Stimulated activated CD4-positive, alpha-beta T cell treated with anti-CD3 and anti-CD28 coated beads, TNF-alpha, amount 100 ng/mL, for 24 hours (primary cell): Measurements from ENCODE around the gene KPNA2.
"Not testable (repeated sequence)": the region's sequence is repeated elsewhere in the genome, so short reads cannot be mapped to it uniquely, and the experiment has no call there.

ENCODE experiments used
- DNase-seq, 3 experiments: peaks; one replicate each; pipeline ENCODE4 v3.0.0-alpha.2; 2020; ENCODE audit warnings: low read depth in 3 of 3

KPNA2 gene

DNA sequence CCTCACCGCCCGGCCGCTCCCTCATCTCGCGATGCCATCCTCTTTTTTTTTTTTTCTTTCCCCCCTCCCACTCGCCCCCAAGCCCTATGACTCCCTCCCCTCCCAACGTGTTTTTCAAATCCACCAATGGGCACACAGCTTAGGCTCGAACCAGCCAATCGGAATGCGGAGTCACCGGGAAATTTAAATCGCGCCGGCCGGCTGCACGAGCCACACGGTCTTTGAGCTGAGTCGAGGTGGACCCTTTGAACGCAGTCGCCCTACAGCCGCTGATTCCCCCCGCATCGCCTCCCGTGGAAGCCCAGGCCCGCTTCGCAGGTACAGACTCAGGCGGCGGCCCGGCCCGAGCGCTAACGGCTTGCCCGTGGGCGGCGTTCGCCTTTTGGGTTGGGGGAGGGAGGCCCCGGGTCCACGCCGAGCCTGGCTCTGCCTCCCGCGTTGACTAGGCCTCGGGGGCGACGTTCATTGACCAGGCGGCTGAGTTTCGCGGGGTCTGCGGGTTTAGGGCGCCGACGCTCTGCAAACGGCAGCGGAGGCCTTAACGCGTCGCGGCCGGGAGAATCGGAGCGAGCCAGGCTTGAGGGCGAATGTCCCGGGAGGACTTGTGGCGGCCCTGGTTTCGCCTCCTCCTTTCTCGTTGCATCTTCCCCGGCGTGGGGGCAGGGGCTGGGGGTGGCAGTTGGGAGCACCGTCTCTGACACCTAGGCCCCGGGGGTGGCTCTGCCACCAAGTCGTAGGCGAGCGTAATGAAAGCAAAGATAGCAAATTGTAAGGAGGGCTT lies at the start of gene KPNA2:
KPNA2 (plus strand) TSS at position 213 of the 781 bp plus-strand sequence. CDS start 1,398 bp downstream, outside the sequence.
- peak; percentile 77 to 89 (median 87) for DNase-seq

DNA sequence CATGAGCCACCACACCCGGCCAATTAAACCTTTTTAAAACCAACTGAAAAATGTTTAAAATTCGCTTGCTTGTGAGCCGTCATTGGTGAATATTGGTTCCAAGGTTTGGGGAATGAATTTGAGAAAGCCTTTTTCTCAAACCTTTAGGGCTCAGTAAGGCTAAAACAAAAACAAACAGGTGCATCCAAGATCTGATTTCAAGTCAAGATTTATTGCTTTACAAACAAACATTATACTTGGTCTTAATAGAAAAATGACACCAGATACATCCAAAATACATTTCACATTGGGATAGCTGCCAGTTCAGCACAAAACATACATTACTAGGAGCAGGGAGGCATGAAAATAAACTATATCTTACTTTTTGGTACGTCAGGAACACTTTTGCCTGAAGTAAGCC lies 44.6 kb upstream of the KPNA2 start:
- DNase-seq: no peak

DNA sequence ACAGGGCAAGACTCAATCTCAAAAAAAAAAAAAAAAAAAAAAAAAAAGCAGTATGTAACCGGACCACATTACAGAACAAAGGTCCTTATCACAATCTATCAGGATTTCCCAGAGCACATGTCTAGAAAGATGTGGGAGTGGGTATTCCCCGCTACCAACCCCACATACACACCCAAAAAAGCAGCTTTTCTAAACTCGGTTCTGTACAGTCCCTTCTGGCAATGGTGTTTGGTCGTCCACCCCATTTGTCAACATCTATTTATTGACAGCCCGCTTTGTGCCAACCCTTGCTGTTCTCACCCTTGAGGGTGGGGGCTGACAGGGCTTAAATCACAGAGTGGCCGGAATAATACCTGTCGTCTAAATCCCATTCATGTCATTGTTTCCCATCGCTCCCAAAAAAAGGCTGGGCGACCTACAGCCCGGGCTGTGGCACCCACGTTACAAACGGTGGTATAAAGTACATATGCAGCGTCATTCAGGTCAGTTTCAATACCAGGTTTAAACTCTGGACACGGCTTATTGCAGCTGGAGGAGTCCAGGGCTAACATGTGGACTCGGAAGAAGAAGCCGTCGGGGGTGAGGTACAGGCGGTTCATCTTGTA lies 42.9 kb upstream of the KPNA2 start:
- DNase-seq: peak in 1 of 3 experiments; percentile 12

DNA sequence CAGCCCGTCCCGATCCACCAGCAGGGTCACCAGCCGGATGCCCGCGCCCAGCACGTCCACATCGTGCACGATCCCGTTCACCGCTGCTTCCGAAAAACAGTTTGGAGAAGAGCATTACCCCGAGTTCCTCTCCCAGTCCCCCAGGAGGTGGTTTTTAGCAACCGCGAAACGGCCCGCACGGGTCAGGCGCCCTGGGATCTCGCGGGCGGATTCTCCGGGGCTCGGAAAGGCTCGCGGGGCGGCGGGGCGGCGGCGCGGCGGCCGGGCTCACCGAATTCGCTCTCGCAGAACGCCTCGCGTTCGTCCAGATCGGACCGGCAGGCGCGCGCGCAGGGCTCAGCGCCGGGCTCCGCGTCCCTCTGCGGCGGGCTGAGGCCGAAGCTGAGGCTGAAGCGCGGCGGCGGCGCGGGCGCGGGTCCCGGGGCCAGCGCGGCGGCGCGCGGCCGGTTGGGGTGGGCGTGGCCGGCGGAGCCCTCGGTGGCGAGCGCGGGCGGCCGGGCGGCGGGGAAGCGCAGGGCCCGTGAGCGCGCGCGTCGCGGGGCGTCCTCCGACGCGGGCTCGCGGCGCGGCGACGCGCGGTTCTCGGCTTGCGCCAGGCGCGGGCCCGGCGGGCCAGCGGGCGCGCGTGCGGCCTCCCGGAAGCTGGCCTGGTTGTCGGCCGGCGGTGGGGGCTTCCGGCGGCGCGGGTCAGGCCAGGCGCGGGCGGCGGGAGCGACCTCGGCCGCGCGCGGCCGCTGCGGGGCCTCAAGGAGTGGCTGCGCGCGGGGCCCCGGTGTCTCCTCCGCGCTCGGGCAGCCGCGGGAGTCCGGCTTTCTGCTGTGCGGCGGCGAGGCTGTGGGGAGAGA lies 42.2 kb upstream of the KPNA2 start:
- DNase-seq: peak; percentile 37 to 73 (median 58)

DNA sequence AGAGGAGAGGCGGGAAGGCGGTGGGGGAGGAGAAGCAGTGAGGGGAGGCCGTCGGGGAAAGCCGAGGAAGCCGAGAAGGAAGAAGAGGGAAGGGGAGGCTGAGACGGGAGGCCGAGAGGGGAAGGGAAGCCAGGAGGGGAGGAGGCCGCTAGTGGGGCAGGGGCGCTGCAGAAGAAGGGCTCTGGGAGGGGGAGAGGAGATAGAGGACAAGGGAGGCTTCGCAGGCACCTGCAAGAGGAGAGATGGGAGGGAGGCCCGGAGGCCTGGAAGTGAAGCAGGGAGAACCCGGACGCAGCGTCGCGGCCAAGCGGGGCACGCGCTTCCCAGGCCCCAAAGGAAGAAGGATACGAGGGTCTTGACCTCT lies 41.6 kb upstream of the KPNA2 start:
- DNase-seq: no peak

DNA sequence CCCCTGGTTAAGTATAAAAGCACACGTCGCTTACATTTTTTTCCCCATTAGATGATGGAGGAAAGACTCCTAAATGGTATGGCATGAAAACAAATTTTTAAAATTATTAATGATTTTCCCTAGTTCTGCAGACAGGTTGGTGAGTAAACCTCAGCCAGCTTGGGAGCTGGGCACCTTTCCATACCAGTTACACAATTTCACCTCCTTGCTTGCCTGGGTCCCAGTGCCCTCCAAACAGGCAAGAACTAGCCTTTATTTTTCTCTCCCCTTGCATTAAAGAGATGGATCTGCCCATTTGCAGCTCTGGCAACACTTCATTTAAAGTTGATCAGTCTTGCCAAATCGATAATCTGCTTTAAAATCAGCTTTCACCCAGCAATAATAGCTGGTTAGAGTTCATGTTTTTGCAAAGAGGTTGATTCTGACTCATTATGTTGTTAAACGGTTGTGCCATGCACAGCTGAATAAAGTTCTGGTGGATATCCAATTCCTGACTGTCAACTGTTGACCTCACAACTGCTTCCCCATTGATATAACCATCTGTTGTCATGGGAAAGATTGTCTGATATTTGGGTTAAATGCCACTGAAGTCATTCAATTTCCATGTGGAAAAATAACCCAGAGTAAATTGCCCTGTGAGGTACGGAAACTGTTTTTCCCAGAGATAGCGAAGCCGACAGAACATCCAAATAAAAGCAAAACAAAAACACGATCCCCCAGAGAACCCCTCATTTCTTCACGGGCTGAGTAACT lies 40.5 kb upstream of the KPNA2 start:
- DNase-seq: no peak

DNA sequence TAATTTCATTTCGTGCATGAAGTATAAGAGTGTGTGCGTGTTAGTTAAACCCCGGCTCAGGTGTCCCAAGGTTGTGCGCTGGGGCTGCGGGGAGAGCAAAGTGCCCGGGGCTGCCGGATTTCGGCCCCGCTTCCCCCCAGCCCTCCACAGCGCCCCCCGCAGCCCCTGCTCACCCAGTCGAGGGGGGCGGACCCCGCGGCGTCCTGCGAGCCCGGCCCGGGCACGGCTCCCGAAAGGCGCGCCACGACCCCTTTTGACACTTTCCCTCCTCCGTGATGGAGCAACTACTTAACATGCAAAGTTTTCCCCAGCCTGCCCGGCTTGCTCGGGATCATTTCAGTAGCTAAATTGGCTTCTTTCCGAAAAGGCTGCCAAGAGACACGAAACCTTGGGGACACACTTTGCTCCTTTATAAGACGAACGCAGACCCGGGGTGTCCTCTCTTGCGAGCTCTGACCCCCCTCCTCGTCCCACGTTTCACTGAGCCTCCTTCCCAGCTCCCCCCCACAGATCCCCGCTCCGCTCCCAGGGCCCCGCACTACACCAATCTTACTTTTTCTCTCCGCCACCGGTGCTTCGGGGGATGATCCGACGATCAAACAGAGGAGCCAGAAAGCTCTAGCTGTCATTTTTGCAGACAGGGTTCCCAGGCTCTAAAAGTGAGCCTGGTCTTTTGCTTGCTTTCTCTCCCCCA lies 39.8 kb upstream of the KPNA2 start:
- peak in 1 of 3 experiments; percentile 9 for DNase-seq

DNA sequence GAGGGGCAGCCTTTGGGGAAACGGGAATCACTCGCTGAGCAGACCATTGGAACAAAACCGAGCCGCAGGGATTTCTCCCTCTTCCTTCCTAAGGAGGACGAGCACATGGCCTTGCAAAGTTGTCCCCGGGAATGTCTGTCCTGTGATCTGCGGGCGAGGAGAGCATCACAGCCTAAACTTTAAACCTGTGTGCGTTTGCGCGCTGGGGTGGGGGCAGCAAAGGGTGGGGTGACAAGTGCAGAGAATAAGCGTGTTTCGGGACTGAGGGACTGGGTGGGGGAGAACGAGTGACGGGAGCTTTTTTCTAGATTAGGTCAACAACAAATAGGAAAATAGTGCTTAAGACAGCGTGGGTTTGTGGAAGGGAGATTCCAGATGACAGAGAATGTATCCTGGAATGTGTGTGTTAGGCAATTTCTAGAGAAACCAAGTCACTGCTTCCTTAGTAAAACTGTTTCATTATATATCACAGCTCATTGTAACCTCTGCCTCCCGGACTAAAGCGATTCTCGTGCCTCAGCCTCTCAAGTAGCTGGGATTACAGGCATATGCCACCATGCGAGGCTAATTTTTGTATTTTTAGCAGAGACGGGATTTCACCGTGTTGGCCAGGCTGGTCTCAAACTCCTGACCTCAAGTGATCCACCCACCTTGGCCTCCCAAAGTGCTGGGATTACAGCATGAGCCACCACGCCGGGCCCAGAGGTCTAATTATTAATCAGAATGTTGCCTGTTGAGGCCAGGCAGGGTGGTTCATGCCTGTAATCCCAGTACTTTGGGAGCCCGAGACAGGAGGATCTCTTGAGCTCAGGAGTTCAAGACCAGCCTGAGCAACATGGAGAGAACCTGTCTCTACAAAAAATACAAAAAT lies 39.0 kb upstream of the KPNA2 start, which contains the start of gene C17orf58:
C17orf58 (minus strand) TSS at position 169 of the 871 bp plus-strand sequence. CDS start 271 bp downstream, outside the sequence.
- peak in 1 of 3 experiments; percentile 43 for DNase-seq

DNA sequence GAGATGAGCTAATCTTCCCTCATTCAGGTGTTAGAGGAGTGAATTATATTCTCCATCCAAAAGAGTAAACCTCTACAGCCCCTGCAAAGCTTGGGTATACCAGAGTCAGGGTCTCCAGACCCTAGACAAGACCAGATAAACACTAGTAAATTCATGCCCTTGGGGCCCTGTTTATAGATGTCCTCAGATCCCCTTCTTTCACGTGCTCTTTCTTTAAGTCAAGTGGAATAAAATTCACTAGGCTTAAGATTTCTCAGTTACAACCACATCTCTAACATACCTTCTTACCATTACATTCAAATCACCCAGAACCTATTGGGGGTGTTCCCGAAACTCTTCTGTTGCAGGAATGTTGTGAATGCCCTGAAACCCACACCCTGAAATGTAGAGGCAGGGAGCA lies 37.1 kb upstream of the KPNA2 start:
- DNase-seq: no peak

DNA sequence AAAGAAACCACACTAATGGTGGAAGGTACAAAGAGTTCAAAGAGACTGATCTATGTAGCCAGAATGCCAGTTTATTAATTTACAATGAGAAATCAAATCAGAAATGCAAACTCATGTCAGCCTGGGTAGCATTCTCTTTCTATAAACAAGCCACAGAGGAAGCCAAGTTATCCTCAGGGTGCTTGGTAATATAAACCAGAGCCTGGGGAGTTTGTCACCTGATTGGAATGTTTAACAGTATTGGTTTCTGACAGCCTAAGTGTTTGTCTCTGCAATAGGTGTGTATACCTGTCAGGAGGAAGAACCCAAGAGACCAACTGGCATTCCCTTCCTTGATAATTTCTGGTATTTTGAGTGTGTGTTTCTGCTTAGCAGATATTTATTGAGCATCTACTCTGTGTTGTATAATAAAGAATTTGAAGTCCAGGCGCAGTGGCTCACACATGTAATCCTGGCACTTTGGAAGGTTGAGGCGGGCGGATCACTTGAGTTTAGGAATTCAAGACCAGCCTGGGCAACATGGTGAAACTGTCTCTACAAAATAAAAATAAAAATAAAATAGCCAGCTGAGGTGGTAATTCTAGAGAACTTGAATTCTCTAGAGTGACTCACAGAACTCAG lies 36.1 kb upstream of the KPNA2 start:
- DNase-seq: no peak

DNA sequence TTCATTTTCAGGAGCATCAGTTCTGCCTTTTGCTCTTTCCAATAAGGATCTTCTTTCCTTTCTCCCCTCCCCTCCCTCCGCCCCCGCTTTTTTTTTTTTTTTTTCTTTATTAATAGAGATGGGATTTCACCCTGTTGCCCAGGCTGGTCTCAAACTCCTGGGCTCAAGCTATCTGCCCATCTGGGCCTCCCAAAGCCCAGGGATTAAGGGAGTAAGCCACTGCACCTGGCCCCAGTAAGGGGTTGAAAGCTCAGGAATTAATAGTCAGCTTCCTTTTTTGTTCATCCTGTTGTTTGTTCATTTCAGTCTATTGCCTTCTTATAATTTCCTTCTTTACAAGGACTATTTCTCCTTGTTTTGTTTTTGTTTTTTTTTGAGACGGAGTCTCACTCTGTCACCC lies 31.3 kb upstream of the KPNA2 start:
- no peak for DNase-seq

DNA sequence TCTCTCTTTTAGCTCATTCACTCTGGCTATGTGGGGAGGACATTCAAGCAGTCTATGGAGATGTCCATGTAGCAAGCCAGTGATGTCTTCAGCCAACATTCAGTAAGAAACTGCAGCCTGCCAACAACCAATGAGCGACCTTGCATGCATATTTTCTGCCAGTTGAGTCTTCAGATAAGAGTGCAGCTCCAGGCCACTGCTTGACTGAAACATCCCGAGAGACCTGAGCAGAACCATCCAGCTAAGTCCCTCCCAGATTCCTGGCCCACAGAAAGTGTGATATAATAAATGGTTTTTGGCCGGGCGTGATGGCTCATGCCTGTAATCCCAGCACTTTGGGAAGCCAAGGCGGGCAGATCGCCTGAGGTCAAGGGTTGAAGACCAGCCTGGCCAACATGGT lies 28.7 kb upstream of the KPNA2 start:
- DNase-seq: no peak

DNA sequence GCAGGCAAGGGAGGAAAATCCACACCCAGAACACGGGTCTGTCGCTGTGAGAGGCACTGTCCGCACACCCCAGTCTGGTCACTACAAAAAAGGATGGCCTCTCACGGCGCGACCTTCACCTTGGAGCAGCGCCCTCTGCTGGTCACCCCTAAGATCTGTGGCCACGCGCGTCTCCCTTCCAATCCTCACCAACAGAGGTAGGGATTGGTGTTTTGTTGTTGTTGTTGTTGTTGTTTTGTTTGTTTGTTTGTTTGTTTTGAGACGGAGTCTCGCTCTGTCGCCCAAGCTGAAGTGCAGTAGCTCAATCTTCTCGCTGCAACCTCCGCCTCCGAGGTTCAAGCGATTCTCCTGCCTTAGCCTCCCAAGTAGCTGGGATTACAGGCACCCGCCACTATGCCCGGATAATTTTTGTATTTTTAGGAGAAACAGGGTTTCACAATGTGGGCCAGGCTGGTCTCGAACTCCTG lies 24.3 kb upstream of the KPNA2 start:
- DNase-seq: peak in 2 of 3 experiments; percentile 41 to 64

DNA sequence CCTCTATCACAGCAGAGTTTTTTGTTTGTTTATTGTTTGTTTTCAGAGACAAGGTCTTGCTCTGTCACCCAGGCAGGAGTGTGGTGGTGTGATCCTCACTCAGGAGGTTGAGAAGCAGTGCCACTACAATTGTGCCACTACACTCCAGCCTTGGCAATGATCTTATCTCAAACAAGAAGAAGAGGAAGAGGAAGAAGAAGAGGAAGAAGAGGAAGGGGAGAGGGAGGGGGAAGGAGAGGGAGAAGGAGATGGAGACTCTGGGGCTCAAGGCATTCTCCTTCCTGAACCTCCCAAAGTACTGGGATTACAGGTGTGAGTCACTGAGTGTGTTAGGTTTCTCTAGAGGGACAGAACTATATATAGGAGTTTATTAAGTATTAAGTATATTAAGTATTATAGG lies 22.1 kb upstream of the KPNA2 start:
- DNase-seq: no peak

DNA sequence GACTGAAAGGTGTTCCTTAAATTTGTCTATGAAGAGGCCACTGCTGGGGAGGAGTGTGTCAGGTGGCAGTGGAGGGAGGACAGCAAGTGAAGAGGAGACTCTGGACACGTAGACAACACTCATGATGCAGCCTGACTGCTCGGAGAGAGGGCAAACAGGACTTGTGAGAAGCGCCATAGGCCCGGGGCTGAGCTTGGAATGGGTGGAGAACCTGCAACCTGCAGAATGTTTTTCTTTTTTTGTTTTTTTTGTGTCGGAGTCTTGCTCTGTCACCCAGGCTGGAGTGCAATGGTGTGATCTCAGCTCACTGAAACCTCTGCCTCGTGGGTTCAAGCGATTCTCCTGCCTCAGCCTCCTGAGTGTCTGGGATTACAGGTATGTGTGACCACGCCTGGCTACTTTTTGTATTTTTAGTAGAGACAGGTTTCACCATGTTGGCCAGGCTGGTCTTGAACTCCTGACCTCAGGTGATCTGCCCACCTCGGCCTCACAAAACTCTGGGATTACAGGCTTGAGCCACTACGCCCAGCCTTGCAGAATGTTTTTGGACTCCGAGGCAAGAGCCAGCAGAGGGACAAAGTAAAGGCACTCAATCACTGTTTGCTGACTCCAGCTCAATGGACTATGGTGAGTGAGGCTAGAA lies 20.3 kb upstream of the KPNA2 start:
- no peak for DNase-seq

DNA sequence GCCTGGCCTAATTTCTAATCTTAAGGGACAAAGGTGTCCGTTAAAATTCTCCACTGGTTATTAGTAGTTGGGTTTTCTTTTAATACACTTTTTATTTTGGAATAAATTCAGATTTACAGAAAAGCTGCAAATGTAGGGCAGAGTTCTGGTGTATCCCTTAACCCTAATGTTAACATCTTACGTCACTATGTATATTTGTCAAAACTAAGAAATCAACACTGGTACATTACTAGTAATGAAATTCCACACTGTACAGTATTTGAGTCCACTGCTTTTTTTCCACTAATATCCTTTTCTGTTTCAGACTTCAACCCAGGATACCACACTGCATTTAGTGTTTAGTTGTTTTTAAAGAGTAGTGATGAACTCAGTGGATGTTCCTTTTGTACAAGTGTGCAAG lies 18.7 kb upstream of the KPNA2 start:
- DNase-seq: no peak

DNA sequence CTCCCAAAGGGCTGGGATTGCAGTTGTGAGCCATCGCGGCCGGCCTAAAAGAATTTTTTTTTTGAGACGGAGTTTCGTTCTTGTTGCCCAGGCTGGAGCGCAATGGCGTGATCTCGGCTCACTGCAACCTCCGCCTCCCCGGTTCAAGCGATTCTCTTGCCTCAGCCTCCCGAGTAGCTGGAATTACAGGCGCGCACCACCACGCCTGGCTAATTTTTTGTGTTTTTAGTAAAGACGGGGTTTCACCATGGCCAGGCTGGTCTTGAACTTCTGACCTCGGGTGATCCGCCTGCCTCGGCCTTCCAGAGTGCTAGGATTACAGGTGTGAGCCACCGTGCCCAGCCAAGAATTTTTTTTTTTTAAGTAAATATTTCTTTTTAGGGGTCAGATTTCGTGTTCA lies 17.0 kb upstream of the KPNA2 start:
- DNase-seq: not testable (repeated sequence)

DNA sequence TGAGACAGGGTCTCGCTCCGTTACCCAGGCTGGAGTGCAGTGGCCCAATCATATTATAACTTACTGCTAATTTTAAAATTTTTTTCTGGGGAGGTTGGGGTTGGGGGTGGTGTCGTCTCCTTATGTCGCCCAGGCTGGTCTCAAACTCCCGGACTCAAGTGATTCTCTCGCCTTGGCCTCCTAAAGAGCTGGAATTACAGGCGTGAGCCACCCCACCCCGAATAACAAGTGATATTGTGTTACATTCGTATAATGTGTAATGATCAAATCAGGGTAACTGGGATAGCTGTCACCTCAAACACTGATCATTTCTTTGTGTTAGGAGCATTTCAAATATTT lies 16.2 kb upstream of the KPNA2 start:
- DNase-seq: no peak
